ENCODE results near the gene ARHGAP1. TPM values are rescaled to one million over a fixed set of nuclear protein-coding genes. Genes with fewer than 3 reads are reported as not detected.
A peak's percentile ranks its signal among the peaks of the same experiment; 100 is the strongest.

Gene ARHGAP1
- total and polyA plus RNA-seq, 9 of the 15 experiments (the other 6 are each of a cell fraction or from before 2014, with no cell fraction given): 3.6 to 30.4 (median 8.2) TPM

DNA sequence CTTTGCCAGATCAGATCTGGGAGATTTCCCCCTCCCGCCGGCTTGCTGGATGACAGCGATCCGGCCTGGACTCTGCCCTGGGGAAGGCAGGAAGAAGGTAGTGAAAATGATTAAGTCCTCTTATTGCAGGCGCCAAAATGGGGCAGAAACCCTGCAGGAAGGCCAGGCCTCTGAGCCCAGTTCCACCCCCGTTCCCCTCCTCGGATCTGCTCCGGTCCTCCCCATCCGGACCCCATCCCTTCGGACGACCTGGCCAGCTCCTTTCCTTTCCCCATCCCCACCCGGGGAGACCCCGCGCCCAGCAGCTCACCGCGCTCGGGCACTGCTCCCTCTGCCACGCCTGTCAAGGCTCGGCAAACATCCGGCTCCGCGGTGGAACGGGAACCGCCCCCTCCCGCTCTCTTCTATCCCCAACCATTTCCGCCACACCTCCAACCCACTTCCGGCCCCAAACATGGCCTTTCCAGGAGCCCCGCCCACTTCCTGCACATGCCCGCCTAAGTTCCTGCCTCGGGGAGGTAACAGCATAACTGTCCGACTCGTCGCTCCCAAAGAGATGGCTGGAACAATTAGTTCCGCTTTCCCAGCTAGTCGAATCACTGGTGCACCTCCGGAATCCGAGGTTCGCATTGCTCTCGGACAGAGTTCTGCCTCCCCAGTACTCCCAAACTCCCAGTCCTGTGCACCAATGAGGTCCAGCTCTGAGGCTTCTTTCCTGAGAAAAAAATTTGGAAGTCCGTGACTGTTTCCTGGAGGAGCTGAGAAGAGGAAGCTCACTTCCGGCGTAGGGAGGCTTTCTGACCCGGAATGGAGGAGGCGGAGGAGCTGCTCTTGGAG, at the start of gene ARHGAP1, which contains the start of gene ZNF408 (continued):
- TF ChIP-seq PATZ1 (CRISPR knock-in tag; IDR thresholded peaks at IDR 0.05; ENCODE audit: borderline replicate concordance): no peak
- TF ChIP-seq NRF1 (conservative IDR thresholded peaks at IDR 0.05 in 1 of 2, IDR thresholded peaks at IDR 0.05 in 1 of 2): peak; percentile 80 to 84
- TF ChIP-seq ZNF280B (CRISPR knock-in tag; IDR thresholded peaks at IDR 0.05): no peak
- TF ChIP-seq, protein P1, sequence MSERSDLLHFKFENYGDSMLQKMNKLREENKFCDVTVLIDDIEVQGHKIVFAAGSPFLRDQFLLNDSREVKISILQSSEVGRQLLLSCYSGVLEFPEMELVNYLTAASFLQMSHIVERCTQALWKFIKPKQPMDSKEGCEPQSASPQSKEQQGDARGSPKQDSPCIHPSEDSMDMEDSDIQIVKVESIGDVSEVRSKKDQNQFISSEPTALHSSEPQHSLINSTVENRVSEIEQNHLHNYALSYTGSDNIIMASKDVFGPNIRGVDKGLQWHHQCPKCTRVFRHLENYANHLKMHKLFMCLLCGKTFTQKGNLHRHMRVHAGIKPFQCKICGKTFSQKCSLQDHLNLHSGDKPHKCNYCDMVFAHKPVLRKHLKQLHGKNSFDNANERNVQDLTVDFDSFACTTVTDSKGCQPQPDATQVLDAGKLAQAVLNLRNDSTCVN (CRISPR knock-in tag; IDR thresholded peaks at IDR 0.05): 0 out of 2 replicates have a peak, but pooled peaks have one; percentile 28
- peak; percentile 82 for TF ChIP-seq ZFX (CRISPR knock-in tag; IDR thresholded peaks at IDR 0.05)
- no peak for TF ChIP-seq RFX1 (IDR thresholded peaks at IDR 0.05)
- TF ChIP-seq BACH1 (tag; IDR thresholded peaks at IDR 0.05): no peak
- TF ChIP-seq ZNF586 (CRISPR knock-in tag; conservative IDR thresholded peaks at IDR 0.05): no peak
- TF ChIP-seq, protein P2, sequence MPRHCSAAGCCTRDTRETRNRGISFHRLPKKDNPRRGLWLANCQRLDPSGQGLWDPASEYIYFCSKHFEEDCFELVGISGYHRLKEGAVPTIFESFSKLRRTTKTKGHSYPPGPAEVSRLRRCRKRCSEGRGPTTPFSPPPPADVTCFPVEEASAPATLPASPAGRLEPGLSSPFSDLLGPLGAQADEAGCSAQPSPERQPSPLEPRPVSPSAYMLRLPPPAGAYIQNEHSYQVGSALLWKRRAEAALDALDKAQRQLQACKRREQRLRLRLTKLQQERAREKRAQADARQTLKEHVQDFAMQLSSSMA (CRISPR knock-in tag; IDR thresholded peaks at IDR 0.05): peak; percentile 98
- TF ChIP-seq SMARCA5 (IDR thresholded peaks at IDR 0.05): no peak
- TF ChIP-seq DIDO1 (tag; IDR thresholded peaks at IDR 0.05; ENCODE audit: low read depth): peak; percentile 99
- TF ChIP-seq ZNF717 (CRISPR knock-in tag; IDR thresholded peaks at IDR 0.05): no peak
- TF ChIP-seq RBM25 (IDR thresholded peaks at IDR 0.05; ENCODE audit: low read depth, low read length, severe bottlenecking): no peak
- peak in 1 of 2 experiments; percentile 79; a peak in 1 of 4 replicates for TF ChIP-seq ZNF639 (CRISPR knock-in tag; conservative IDR thresholded peaks at IDR 0.05 in 1 of 2, IDR thresholded peaks at IDR 0.05 in 1 of 2)
- peak; percentile 74 for TF ChIP-seq ZFP36 (IDR thresholded peaks at IDR 0.05; ENCODE audit: low read depth, low read length, partially characterized antibody)
- TF ChIP-seq PHB (CRISPR knock-in tag; IDR thresholded peaks at IDR 0.05): no peak
- TF ChIP-seq, protein P3, sequence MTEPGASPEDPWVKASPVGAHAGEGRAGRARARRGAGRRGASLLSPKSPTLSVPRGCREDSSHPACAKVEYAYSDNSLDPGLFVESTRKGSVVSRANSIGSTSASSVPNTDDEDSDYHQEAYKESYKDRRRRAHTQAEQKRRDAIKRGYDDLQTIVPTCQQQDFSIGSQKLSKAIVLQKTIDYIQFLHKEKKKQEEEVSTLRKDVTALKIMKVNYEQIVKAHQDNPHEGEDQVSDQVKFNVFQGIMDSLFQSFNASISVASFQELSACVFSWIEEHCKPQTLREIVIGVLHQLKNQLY (CRISPR knock-in tag; conservative IDR thresholded peaks at IDR 0.05): 0 out of 4 replicates have a peak, but pooled peaks of 1 of the 2 experiments have one; percentile 64
- TF ChIP-seq CBX3 (IDR thresholded peaks at IDR 0.05; ENCODE audit: borderline replicate concordance in 1 of 2, low read length in 2 of 2): peak in 1 of 2 experiments; percentile 88; a peak in 2 of 3 replicates
